K562 (cell line): ENCODE measurements around the gene TPX2. TPM values are rescaled to one million over a fixed set of nuclear protein-coding genes. Genes with fewer than 3 reads are reported as not detected.

Source experiments
- BACH1 ChIP-seq: fragments of 200-800 bp; sonication (Bioruptor generic); IDR thresholded peaks from 2 replicates; pipeline ENCODE4 v1.6.1; 2016; ENCODE audit warnings: missing genetic modification characterization, missing compliant biosample characterization
- E4F1 ChIP-seq: fragments of 250-450 bp; sonication (Bioruptor Pico); IDR thresholded peaks from 2 replicates; pipeline ENCODE4 v1.5.0; 2021; ENCODE audit warnings: mild to moderate bottlenecking, borderline replicate concordance
- ELF4 ChIP-seq: fragments of 450-650 bp; formaldehyde crosslinking; IDR thresholded peaks from 2 replicates; pipeline ENCODE4 v1.4.0; 2022; ENCODE audit warnings: missing genetic modification characterization
- FOXM1 ChIP-seq, 2 experiments: fragments of 450-650 bp in 1 of 2; sonication (generic) in 1 of 2; formaldehyde crosslinking in 1 of 2; IDR thresholded peaks; 2 replicates each; pipeline versions ENCODE4 v1.6.1 to v1.9.0; 2017 to 2022; ENCODE audit warnings: low read depth in 2 of 2, mild to moderate bottlenecking in 2 of 2, missing genetic modification reagents in 1 of 2, moderate library complexity in 1 of 2
- FUS ChIP-seq: fragments of 200-400 bp; formaldehyde crosslinking; optimal IDR thresholded peaks from 2 replicates; pipeline ENCODE3; 2017; ENCODE audit warnings: low read depth, low read length
- HBP1 ChIP-seq: fragments of 450-650 bp; formaldehyde crosslinking; IDR thresholded peaks from 2 replicates; pipeline ENCODE4 v1.4.0; 2022; ENCODE audit warnings: missing genetic modification characterization
- HDAC3 ChIP-seq: fragments of 450-650 bp; IDR thresholded peaks from 2 replicates; pipeline ENCODE4 v1.6.1; 2018; ENCODE audit warnings: borderline replicate concordance, mild to moderate bottlenecking, moderate library complexity; ENCODE audit not compliant: partially characterized antibody
- NR3C1 ChIP-seq: sonication (generic); formaldehyde crosslinking; IDR thresholded peaks from 2 replicates; pipeline ENCODE4 v1.8.1; 2022; ENCODE audit warnings: missing genetic modification reagents
- POLR2G ChIP-seq: fragments of 200-400 bp; formaldehyde crosslinking; IDR thresholded peaks from 2 replicates; pipeline ENCODE4 v1.6.1; 2017; ENCODE audit warnings: low read depth, mild to moderate bottlenecking, antibody characterized with exemption, low read length, moderate library complexity
- SMARCA5 ChIP-seq: fragments of 450-650 bp; IDR thresholded peaks from 2 replicates; pipeline ENCODE4 v1.6.1; 2016
- TCF7L2 ChIP-seq: fragments of 150-350 bp; IDR thresholded peaks from 2 replicates; pipeline ENCODE4 v1.6.1; 2016; ENCODE audit warnings: low read depth, mild to moderate bottlenecking, low read length, moderate library complexity
- TRIM28 ChIP-seq: fragments of 450-650 bp; IDR thresholded peaks from 2 replicates; pipeline ENCODE4 v1.6.1; 2017
- USF1 ChIP-seq: sonication (generic); formaldehyde crosslinking; IDR thresholded peaks from 2 replicates; pipeline ENCODE4 v1.9.0; 2022; ENCODE audit warnings: mild to moderate bottlenecking, missing genetic modification reagents
- ZNF407 ChIP-seq: fragments of 450-650 bp; IDR thresholded peaks from 2 replicates; pipeline ENCODE4 v1.6.1; 2016; ENCODE audit warnings: low read depth
- polyA plus RNA-seq, 8 experiments: library from polyadenylated mRNA; depleted of rRNA in 4 of 8; stranded (reverse) in 5 of 8; unstranded in 3 of 8; fragments of >200 nt; fragmentation: Nextera tagmentation in 2 of 8; fragmentation: Illumina TruSeq in 1 of 8; extraction: Ambion mirVana in 2 of 8; extraction: Trizol in 1 of 8; gene quantifications; 2 replicates each; pipeline versions ENCODE4 v1.2.1 to v1.2.3, GENCODE V29; 2011 to 2014; ENCODE audit warnings: inconsistent platforms in 1 of 8, missing spikeins in 1 of 8
- total RNA-seq, 7 experiments: library from RNA; depleted of rRNA in 6 of 7; stranded (reverse); fragments of >200 nt in 6 of 7; fragmentation: Illumina TruSeq in 2 of 7; extraction: Trizol in 2 of 7; gene quantifications; 2 replicates each; pipeline versions ENCODE4 v1.2.1 to v1.2.3, GENCODE V29; 2011 to 2021; ENCODE audit warnings: low replicate concordance in 1 of 7

Gene TPX2
- total and polyA plus RNA-seq, 9 of the 15 experiments (the other 6 are each of a cell fraction or from before 2014, with no cell fraction given), result 48.0 to 241 (median 133) TPM

GRCh38 chr20:31723319-31724078, 15.6 kb upstream of the TPX2 start (continued):
- TF ChIP-seq FOXM1 (IDR thresholded peaks at IDR 0.05; ENCODE audit: low read depth), result no peak
- TF ChIP-seq FOXM1 (CRISPR knock-in tag; IDR thresholded peaks at IDR 0.05; ENCODE audit: low read depth), result no peak
- peak; percentile 21; the same call in 1 of the 2 replicates for TF ChIP-seq USF1 (CRISPR knock-in tag)
- no peak for TF ChIP-seq HBP1 (CRISPR knock-in tag)
- peak; percentile 73; the same call in 1 of the 2 replicates for TF ChIP-seq TRIM28
- TF ChIP-seq NR3C1, result no peak
- peak; percentile 80 for TF ChIP-seq POLR2G
- TF ChIP-seq ZNF407, result no peak
- TF ChIP-seq E4F1 (CRISPR knock-in tag), result no peak
- no peak for TF ChIP-seq HDAC3
- no peak for TF ChIP-seq TCF7L2
- TF ChIP-seq ELF4 (CRISPR knock-in tag), result peak; percentile 85; the same call in 1 of the 2 replicates
- TF ChIP-seq FUS, result peak; percentile 40
- TF ChIP-seq BACH1 (tag), result no peak
- no peak for TF ChIP-seq SMARCA5
